ENCODE results near the gene ENSA.
A peak's percentile ranks its signal among the peaks of the same experiment; 100 is the strongest.
"Not testable (repeated sequence)": the region's sequence is repeated elsewhere in the genome, so short reads cannot be mapped to it uniquely, and the experiment has no call there.

ENSA gene

GRCh38 chr1:150621497-150622302, 7.7 kb downstream of the ENSA start:
- DNase-seq: peak; percentile 53

- no peak for DNase-seq
Observed at GRCh38 chr1:150620919-150621318, 8.5 kb downstream of the ENSA start.

GRCh38 chr1:150619576-150620509, 9.6 kb downstream of the ENSA start:
- DNase-seq: no peak

- DNase-seq: no peak
Observed at GRCh38 chr1:150615346-150616201, 13.8 kb downstream of the ENSA start.

GRCh38 chr1:150613061-150613920, 16.1 kb downstream of the ENSA start:
- DNase-seq: peak; percentile 72

GRCh38 chr1:150612014-150612345, 17.4 kb downstream of the ENSA start:
- no peak for DNase-seq

GRCh38 chr1:150610576-150610975, 18.8 kb downstream of the ENSA start:
- DNase-seq: no peak

GRCh38 chr1:150609732-150610131, 19.7 kb downstream of the ENSA start:
- no peak for DNase-seq

GRCh38 chr1:150606463-150607142, 22.8 kb downstream of the ENSA start:
- DNase-seq: no peak

GRCh38 chr1:150605451-150605731, 24.0 kb downstream of the ENSA start:
- not testable (repeated sequence) for DNase-seq

- DNase-seq: no peak
Observed at GRCh38 chr1:150604226-150604588, 25.2 kb downstream of the ENSA start.

GRCh38 chr1:150603711-150604110, 25.7 kb downstream of the ENSA start:
- no peak for DNase-seq

- not testable (repeated sequence) for DNase-seq
Observed at GRCh38 chr1:150602372-150602771, 27.0 kb downstream of the ENSA start.

- DNase-seq: no peak
Observed at GRCh38 chr1:150601540-150601939, 27.9 kb downstream of the ENSA start.

- not testable (repeated sequence) for DNase-seq
Observed at GRCh38 chr1:150598346-150598745, 31.1 kb downstream of the ENSA start.

- DNase-seq: no peak
Observed at GRCh38 chr1:150596976-150597375, 32.4 kb downstream of the ENSA start.

GRCh38 chr1:150596095-150596892, 33.1 kb downstream of the ENSA start:
- no peak for DNase-seq

GRCh38 chr1:150582371-150582770, 47.0 kb downstream of the ENSA start:
- no peak for DNase-seq

GRCh38 chr1:150581962-150582361, 47.5 kb downstream of the ENSA start:
- DNase-seq: not testable (repeated sequence)

GRCh38 chr1:150581437-150581836, 48.0 kb downstream of the ENSA start:
- DNase-seq: not testable (repeated sequence)

GRCh38 chr1:150580966-150581365, 48.4 kb downstream of the ENSA start:
- not testable (repeated sequence) for DNase-seq
